ENCODE results near the gene USP13. TPM values are rescaled to one million over a fixed set of nuclear protein-coding genes. Genes with fewer than 3 reads are reported as not detected.

USP13 gene
- total RNA-seq, 1 donor from 2014 or later: 15.4 TPM

DNA sequence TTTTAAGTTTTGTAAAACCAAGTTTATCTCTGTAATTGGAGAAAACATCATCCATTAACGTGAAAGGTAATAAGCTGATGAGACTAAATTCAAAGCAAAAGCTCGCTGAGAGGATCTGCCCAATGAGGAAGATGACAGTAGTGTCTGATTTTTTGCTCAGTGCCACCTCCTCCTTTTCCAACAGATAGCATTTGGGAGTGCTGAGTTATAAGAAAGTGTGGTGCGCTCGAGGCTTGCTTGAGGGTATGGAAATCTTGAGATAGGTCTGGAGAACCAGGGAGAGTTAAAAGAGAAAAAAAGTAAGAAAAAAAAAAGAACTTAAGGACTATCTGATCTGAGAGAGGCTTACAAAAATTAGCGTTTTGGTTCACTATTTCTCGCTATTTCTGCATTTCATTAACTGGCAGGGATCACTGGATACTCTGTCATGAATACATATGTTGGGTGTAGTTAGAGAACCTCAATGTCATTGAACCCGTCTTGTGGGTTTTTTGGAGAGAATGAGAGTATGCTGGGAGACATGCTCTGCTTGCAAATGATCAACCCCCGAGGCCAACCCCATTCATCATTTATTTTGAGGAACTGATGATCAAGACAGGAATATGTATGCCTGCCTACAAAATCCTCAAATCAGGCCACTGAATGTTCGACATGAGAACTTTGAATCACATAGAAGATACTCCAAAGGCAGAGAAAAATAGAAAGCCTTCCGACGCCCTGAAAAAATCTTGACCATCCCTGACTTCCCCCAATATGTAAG, 973 bp upstream of the USP13 start:
- Histone ChIP-seq H3K4me3 (peak overlapping the region; percentile 80), H3K36me3 (no peaks in the 10 kb centered on the region), H3K27me3 (no peaks in the 10 kb centered on the region), H3K4me1 (peaks cover 5% of the 10 kb centered on the region), H3K9me3 (no peaks in the 10 kb centered on the region), H3K27ac (peak overlapping the region; percentile 90)
- DNase-seq (no peak), ATAC-seq (no peak)
- intact Hi-C loops (cut with DNase I): no loop called here
- TF ChIP-seq, protein P1, sequence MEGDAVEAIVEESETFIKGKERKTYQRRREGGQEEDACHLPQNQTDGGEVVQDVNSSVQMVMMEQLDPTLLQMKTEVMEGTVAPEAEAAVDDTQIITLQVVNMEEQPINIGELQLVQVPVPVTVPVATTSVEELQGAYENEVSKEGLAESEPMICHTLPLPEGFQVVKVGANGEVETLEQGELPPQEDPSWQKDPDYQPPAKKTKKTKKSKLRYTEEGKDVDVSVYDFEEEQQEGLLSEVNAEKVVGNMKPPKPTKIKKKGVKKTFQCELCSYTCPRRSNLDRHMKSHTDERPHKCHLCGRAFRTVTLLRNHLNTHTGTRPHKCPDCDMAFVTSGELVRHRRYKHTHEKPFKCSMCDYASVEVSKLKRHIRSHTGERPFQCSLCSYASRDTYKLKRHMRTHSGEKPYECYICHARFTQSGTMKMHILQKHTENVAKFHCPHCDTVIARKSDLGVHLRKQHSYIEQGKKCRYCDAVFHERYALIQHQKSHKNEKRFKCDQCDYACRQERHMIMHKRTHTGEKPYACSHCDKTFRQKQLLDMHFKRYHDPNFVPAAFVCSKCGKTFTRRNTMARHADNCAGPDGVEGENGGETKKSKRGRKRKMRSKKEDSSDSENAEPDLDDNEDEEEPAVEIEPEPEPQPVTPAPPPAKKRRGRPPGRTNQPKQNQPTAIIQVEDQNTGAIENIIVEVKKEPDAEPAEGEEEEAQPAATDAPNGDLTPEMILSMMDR (IDR thresholded peaks at IDR 0.05): no peak

DNA sequence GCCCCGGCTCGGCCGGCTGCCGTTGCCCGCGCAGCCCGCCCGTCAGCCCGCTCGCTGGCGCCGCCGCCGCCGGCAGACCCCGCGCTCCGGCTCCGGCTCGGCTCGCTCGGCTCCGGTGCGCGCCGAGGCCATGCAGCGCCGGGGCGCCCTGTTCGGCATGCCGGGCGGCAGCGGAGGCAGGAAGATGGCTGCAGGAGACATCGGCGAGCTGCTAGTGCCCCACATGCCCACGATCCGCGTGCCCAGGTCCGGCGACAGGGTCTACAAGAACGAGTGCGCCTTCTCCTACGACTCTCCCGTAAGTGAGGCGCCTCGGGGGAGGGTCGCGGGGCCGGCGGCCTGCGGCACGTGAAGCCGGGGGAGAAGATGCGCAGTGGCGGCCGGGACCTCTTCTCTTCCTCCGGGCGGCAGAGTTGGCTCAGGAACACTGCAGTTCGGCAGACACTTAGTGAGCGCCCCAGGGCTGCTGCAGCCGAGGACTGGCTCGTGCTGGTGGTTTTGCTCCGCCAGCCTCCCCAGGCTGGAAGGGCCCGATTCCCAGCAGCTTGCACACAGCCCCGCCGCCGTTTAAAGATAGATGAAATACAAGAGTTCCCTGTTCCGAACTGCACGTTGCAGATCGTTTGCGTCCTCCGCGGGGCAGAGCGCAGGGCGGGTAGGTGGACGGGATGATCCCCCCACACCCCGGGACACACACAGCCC, 407 bp downstream of the USP13 start:
- no peaks in the 10 kb centered on the region for H3K36me3 ChIP-seq
- intact Hi-C loops (cut with DNase I): no loop called here
- TF ChIP-seq, protein P1 (IDR thresholded peaks at IDR 0.05): peak; percentile 8
- DNase-seq (peak; percentile 89), ATAC-seq (peak; percentile 89)
- no peaks in the 10 kb centered on the region for H3K9me3 ChIP-seq
- H3K27ac ChIP-seq: peak overlapping the region; percentile 90
- peak overlapping the region; percentile 80 for H3K4me3 ChIP-seq
- peaks cover 5% of the 10 kb centered on the region for H3K4me1 ChIP-seq
- no peaks in the 10 kb centered on the region for H3K27me3 ChIP-seq

DNA sequence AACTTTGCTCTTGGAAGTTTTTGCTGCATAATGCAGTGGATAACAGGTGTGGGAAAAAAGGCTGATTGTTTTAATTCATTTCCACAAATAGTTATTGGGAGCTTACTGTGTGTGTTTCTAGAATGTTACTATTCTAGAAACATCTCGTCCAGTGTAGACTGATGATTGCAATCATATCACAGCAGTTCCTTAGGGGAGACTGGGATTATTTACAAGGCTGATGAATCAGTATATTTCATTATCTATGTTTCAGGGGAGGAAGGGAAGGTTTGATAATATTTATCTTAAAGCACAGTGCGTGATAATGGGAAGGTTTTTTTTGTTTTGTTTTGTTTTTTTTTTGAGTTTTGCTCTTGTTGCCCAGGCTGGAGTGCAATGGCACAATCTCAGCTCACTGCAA, 2.4 kb downstream of the USP13 start:
- Histone ChIP-seq H3K4me3 (peak overlapping the region; percentile 80), H3K36me3 (no peaks in the 10 kb centered on the region), H3K27ac (no peak overlapping the region), H3K27me3 (no peaks in the 10 kb centered on the region), H3K9me3 (no peaks in the 10 kb centered on the region), H3K4me1 (peaks cover 5% of the 10 kb centered on the region)
- ATAC-seq (no peak), DNase-seq (no peak)
- intact Hi-C loops (cut with DNase I): no loop called here
- TF ChIP-seq, protein P1 (IDR thresholded peaks at IDR 0.05): no peak

DNA sequence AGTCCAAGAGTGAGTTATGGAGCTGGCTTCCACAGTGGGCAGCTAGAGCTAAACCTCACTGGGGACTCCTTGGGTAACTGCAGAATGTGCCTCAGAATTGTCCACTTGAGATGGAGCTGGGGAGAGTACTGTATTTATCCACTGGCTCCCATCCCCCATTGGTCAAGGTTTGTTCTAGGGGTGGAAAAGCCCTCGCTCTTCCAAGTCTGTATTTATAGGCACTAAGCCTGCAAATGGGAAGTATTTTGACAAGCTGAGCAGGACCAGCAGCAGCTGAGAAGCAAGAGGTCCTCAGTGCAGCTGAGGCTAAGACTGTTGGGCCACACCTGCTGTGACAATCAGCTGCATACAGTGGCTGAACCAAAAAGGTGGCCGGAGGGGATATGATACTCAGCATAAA, 5.8 kb downstream of the USP13 start:
- H3K4me3 ChIP-seq: no peak overlapping the region

DNA sequence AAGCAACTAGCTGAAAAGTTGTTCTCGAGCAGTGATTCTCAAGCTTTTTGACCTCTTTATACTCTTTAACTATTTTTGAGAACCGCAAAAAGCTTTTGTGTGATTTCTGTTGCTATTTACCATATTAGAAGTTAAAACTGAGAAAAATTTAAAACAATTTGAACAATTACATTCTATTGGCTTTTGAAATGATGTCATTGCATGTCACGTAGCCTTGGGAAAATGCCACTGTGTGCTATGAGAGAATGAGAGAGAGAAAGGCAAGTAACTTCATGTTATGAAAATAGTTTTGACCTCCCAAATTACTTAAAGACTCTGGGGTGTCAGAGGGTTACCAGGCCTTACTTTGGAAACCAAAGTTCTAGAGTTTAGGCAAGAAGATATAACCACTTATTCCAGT, 8.0 kb downstream of the USP13 start:
- intact Hi-C loops (cut with DNase I): no loop called here

More for the DNA sequence above, 5.8 kb downstream of the USP13 start:
- Histone ChIP-seq H3K36me3 (no peaks in the 10 kb centered on the region), H3K9me3 (no peaks in the 10 kb centered on the region), H3K27me3 (no peaks in the 10 kb centered on the region), H3K27ac (no peak overlapping the region), H3K4me1 (no peaks in the 10 kb centered on the region)
- DNase-seq: no peak
- intact Hi-C loops (cut with DNase I): no loop called here
- TF ChIP-seq, protein P1 (IDR thresholded peaks at IDR 0.05): no peak
- no peak for ATAC-seq

More for the DNA sequence above, 8.0 kb downstream of the USP13 start:
- H3K9me3 ChIP-seq: no peaks in the 10 kb centered on the region
- DNase-seq (no peak), ATAC-seq (no peak)
- H3K27me3 ChIP-seq: no peaks in the 10 kb centered on the region
- H3K4me3 ChIP-seq: no peak overlapping the region
- TF ChIP-seq, protein P1 (IDR thresholded peaks at IDR 0.05): no peak
- no peak overlapping the region for H3K27ac ChIP-seq
- peaks cover 5% of the 10 kb centered on the region for H3K4me1 ChIP-seq
- no peaks in the 10 kb centered on the region for H3K36me3 ChIP-seq

All from upper lobe of right lung (tissue), 1 donor.